Endodermal cell (in vitro differentiated cells): ENCODE results near the gene MYH14. TPM values are rescaled to one million over a fixed set of nuclear protein-coding genes. Genes with fewer than 3 reads are reported as not detected.

Experiments
- DNase-seq: peaks from one replicate; pipeline ENCODE4 v3.0.0-alpha.2; 2017
- H3K27ac ChIP-seq: 2 replicates; pipeline ENCODE4 v1.5.1; 2013; ENCODE audit warnings: mild to moderate bottlenecking, low read depth, low read length, moderate library complexity
- H3K27me3 ChIP-seq: 2 replicates; pipeline ENCODE4 v1.6.1; 2013; ENCODE audit warnings: mild to moderate bottlenecking, low read length, moderate library complexity; ENCODE audit not compliant: insufficient read depth, control insufficient read depth, poor library complexity, severe bottlenecking
- H3K36me3 ChIP-seq: 2 replicates; pipeline ENCODE4 v1.7.0; 2013; ENCODE audit warnings: mild to moderate bottlenecking, low read length, moderate library complexity; ENCODE audit not compliant: control insufficient read depth, insufficient read depth
- H3K4me1 ChIP-seq: one replicate; pipeline ENCODE4 v1.7.0; 2013; ENCODE audit warnings: low read length; ENCODE audit not compliant: control insufficient read depth, insufficient read depth
- H3K4me3 ChIP-seq: 2 replicates; pipeline ENCODE4 v1.5.1; 2013; ENCODE audit warnings: mild to moderate bottlenecking, low read length, moderate library complexity
- H3K9ac ChIP-seq: 2 replicates; pipeline ENCODE4 v1.6.1; 2013; ENCODE audit warnings: mild to moderate bottlenecking, low read length, moderate library complexity; ENCODE audit not compliant: poor library complexity, severe bottlenecking; ENCODE audit errors: extremely low read depth
- H3K9me3 ChIP-seq: 2 replicates; pipeline ENCODE4 v1.6.1; 2013; ENCODE audit warnings: mild to moderate bottlenecking, low read length, moderate library complexity; ENCODE audit not compliant: control insufficient read depth
- H3K27ac Mint-ChIP-seq: 2 replicates; pipeline ENCODE4 v1.8.0; 2020; ENCODE audit warnings: mixed read lengths
- H3K27me3 Mint-ChIP-seq: 2 replicates; pipeline ENCODE4 v1.8.0; 2021; ENCODE audit warnings: mild to moderate bottlenecking, mixed read lengths; ENCODE audit not compliant: insufficient read depth
- H3K36me3 Mint-ChIP-seq: 2 replicates; pipeline ENCODE4 v1.8.0; 2020; ENCODE audit warnings: low read depth, mixed read lengths
- H3K4me1 Mint-ChIP-seq: 2 replicates; pipeline ENCODE4 v1.8.0; 2020; ENCODE audit warnings: mixed read lengths
- H3K4me3 Mint-ChIP-seq: 2 replicates; pipeline ENCODE4 v1.8.0; 2020; ENCODE audit warnings: mild to moderate bottlenecking, moderate library complexity, mixed read lengths
- H3K9me3 Mint-ChIP-seq: 2 replicates; pipeline ENCODE4 v1.8.0; 2020; ENCODE audit warnings: mild to moderate bottlenecking, mixed read lengths
- WGBS, 2 experiments: methylation state at CpG; one replicate each; pipeline versions ENCODE4 v1.1.5 to v1.1.7; 2013; ENCODE audit warnings: missing lambda C conversion rate in 2 of 2, mixed read lengths in 1 of 2; ENCODE audit not compliant: insufficient coverage in 1 of 2, insufficient read length in 1 of 2; 5-methylcytosine and 5-hydroxymethylcytosine counted together
- total RNA-seq, 2 donors: library from RNA; stranded (reverse); fragmentation: NEBNext Ultra II Directional in 1 of 2; extraction: Animal tissue kit (Norgen Biotek cat#: 25700) in 1 of 2; gene quantifications; 2 replicates in 1 of 2; 3 replicates in 1 of 2; pipeline ENCODE4 v1.2.1, GENCODE V29; 2021
- TF ChIP-seq, protein P1 (sequence below): fragments of 200-600 bp; sonication (generic); conservative IDR thresholded peaks from 2 replicates; pipeline ENCODE4 v1.5.0; 2021; ENCODE audit warnings: antibody characterized with exemption, mild to moderate bottlenecking

The MYH14 gene
- total RNA-seq, 2 donors from 2014 or later = 12.8 to 16.7 TPM

GRCh38 chr19:50326101-50326664 is 122.8 kb downstream of the MYH14 start:
- no peak for DNase-seq
- Mint-ChIP-seq H3K4me3 (peak overlapping the region; percentile 44), H3K9me3 (peaks cover 13% of the 10 kb centered on the region), H3K27me3 (peaks cover 48% of the 10 kb centered on the region), H3K36me3 (peaks cover 7% of the 10 kb centered on the region), H3K27ac (no peak overlapping the region), H3K4me1 (peaks cover 26% of the 10 kb centered on the region)
- no peaks in the 10 kb centered on the region for H3K4me1 ChIP-seq
- no peak overlapping the region for H3K9ac ChIP-seq
- no peaks in the 10 kb centered on the region for H3K36me3 ChIP-seq
- no peak overlapping the region for H3K27ac ChIP-seq
- H3K9me3 ChIP-seq = no peaks in the 10 kb centered on the region
- peaks cover 17% of the 10 kb centered on the region for H3K27me3 ChIP-seq
- WGBS, 2 experiments = 17 to 44% methylated on average over 1 to 25 of the region's 26 CpGs
- no peak overlapping the region for H3K4me3 ChIP-seq
- TF ChIP-seq, protein P1, sequence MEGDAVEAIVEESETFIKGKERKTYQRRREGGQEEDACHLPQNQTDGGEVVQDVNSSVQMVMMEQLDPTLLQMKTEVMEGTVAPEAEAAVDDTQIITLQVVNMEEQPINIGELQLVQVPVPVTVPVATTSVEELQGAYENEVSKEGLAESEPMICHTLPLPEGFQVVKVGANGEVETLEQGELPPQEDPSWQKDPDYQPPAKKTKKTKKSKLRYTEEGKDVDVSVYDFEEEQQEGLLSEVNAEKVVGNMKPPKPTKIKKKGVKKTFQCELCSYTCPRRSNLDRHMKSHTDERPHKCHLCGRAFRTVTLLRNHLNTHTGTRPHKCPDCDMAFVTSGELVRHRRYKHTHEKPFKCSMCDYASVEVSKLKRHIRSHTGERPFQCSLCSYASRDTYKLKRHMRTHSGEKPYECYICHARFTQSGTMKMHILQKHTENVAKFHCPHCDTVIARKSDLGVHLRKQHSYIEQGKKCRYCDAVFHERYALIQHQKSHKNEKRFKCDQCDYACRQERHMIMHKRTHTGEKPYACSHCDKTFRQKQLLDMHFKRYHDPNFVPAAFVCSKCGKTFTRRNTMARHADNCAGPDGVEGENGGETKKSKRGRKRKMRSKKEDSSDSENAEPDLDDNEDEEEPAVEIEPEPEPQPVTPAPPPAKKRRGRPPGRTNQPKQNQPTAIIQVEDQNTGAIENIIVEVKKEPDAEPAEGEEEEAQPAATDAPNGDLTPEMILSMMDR = no peak

DNA sequence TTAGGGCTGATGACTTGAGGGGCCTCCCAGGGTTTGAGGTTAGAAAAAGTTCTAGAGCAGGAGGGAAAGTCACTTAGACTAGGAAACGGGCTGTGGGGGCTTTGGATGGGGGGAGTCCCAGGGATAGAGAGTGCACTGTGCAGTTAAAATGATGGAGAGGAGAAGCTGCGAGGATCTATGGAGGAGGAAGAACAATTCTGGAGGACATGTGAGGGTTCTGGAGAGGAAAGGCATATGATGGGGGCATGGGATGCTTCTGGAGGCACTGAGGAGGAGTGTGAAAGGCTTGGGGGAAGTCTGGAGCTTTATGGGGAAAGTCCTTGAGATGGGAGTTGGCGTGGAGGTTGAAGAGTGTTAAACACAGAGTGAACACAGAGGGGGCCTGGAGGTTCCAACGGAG is 123.6 kb downstream of the MYH14 start:
- Mint-ChIP-seq H3K4me1 (peaks cover 33% of the 10 kb centered on the region), H3K36me3 (peaks cover 7% of the 10 kb centered on the region), H3K4me3 (peak overlapping the region; percentile 44), H3K27ac (no peak overlapping the region), H3K27me3 (peaks cover 56% of the 10 kb centered on the region), H3K9me3 (peaks cover 13% of the 10 kb centered on the region)
- Histone ChIP-seq H3K9ac (no peak overlapping the region), H3K36me3 (no peaks in the 10 kb centered on the region), H3K27me3 (peaks cover 17% of the 10 kb centered on the region), H3K4me1 (no peaks in the 10 kb centered on the region), H3K4me3 (no peak overlapping the region), H3K27ac (no peak overlapping the region), H3K9me3 (no peaks in the 10 kb centered on the region)
- no peak for DNase-seq
- WGBS, 2 experiments = 38 to 68% methylated on average over 2 to 3 of the region's 4 CpGs
- TF ChIP-seq, protein P1 = no peak

DNA sequence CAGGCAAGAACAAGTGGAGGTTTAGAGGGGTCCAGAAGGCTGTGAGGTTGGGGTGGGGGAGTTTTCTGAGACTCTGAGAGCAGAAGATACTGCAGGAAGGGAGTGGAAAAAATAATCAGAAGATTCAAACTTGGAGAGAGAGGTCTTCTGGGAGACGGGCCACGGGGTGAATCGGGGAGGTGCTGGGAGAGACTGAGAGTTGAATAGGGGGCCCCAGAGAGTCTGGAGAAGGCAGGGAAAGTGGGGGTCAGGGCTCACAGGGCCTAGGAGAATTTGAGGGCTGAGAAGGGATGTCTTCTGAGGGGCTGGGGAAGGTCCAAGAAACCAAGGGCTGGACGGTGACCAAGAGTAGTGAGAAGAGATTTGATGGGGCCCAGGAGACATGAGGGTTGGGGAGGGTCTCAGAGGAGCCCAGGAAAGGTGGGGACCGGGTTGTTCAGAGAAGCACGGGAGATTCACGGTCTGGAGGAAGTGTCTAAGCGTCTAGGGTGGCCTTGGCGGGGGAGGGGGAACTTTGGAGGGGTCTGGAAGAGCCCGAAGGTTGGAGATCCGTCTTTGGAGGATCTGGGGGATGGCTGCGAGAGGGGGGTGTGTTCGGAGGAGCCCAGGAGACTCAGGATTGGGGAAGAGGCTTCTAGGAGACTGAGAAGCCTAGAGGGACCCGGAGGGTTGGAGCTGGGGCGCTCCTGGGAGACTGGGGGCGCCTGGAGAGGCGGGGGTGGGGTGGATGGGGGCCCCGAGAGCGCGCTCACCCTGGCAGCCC is 124.2 kb downstream of the MYH14 start:
- peaks cover 4% of the 10 kb centered on the region for H3K36me3 Mint-ChIP-seq
- Histone ChIP-seq H3K36me3 (no peaks in the 10 kb centered on the region), H3K4me3 (no peak overlapping the region), H3K9me3 (no peaks in the 10 kb centered on the region), H3K4me1 (no peaks in the 10 kb centered on the region), H3K27me3 (peaks cover 17% of the 10 kb centered on the region), H3K27ac (no peak overlapping the region), H3K9ac (no peak overlapping the region)
- peaks cover 39% of the 10 kb centered on the region for H3K4me1 Mint-ChIP-seq
- peak overlapping the region; percentile 44 for H3K4me3 Mint-ChIP-seq
- TF ChIP-seq, protein P1 = no peak
- H3K27me3 Mint-ChIP-seq = peaks cover 59% of the 10 kb centered on the region
- H3K9me3 Mint-ChIP-seq = peaks cover 13% of the 10 kb centered on the region
- H3K27ac Mint-ChIP-seq = no peak overlapping the region
- DNase-seq = no peak
- 52 to 69% methylated on average over 9 to 20 of the region's 20 CpGs for WGBS, 2 experiments
